OCI-M2 (cell line): ENCODE measurements around the gene SLC30A5.

Experiments used
- DNase-seq: peaks from one replicate; lab custom pipeline; 2025; ENCODE audit not compliant: unreplicated experiment; lab: John Stamatoyannopoulos, UW

The SLC30A5 gene

GRCh38 chr5:69166686-69167492, 73.1 kb downstream of the SLC30A5 start, which contains the start of gene CCNB1:
Gene CCNB1, plus strand, starts transcription at chr5:69167150. Its CDS starts 113 bp downstream, at chr5:69167263.
- DNase-seq = peak; percentile 80

GRCh38 chr5:69167493-69167855, 73.7 kb downstream of the SLC30A5 start:
- DNase-seq = no peak

GRCh38 chr5:69167929-69168328, 74.1 kb downstream of the SLC30A5 start:
- no peak for DNase-seq

DNA sequence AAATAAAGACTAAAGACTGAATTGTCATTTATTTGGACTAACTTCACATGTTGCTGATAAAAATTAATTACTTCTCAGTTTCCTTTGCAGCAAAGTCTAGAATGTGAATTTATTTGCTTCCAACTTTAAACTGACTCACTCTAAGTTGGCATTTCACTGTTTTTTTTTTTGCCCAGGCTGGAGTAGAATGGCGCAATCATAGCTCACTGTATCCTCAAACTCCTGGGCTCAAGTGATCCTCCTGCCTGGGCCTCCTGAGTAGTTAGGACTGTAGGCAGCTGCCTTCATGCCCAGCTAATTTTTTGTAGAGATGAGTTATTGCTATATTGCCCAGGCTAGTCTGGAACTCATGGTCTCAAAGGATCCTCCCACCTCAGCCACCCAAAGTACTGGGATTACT, 76.7 kb downstream of the SLC30A5 start:
- no peak for DNase-seq

- no peak for DNase-seq
Measured at GRCh38 chr5:69170969-69171368, 77.2 kb downstream of the SLC30A5 start.
